Endodermal cell (in vitro differentiated cells): Measurements from ENCODE around the gene CREG1. TPM values are rescaled to one million over a fixed set of nuclear protein-coding genes. Genes with fewer than 3 reads are reported as not detected.

ENCODE experiments used
- DNase-seq: peaks from one replicate; pipeline ENCODE4 v3.0.0-alpha.2; 2017
- H3K27ac ChIP-seq: 2 replicates; pipeline ENCODE4 v1.5.1; 2013; ENCODE audit warnings: mild to moderate bottlenecking, low read depth, low read length, moderate library complexity
- H3K27me3 ChIP-seq: 2 replicates; pipeline ENCODE4 v1.6.1; 2013; ENCODE audit warnings: mild to moderate bottlenecking, low read length, moderate library complexity; ENCODE audit not compliant: insufficient read depth, control insufficient read depth, poor library complexity, severe bottlenecking
- H3K36me3 ChIP-seq: 2 replicates; pipeline ENCODE4 v1.7.0; 2013; ENCODE audit warnings: mild to moderate bottlenecking, low read length, moderate library complexity; ENCODE audit not compliant: control insufficient read depth, insufficient read depth
- H3K4me1 ChIP-seq: one replicate; pipeline ENCODE4 v1.7.0; 2013; ENCODE audit warnings: low read length; ENCODE audit not compliant: control insufficient read depth, insufficient read depth
- H3K4me3 ChIP-seq: 2 replicates; pipeline ENCODE4 v1.5.1; 2013; ENCODE audit warnings: mild to moderate bottlenecking, low read length, moderate library complexity
- H3K9ac ChIP-seq: 2 replicates; pipeline ENCODE4 v1.6.1; 2013; ENCODE audit warnings: mild to moderate bottlenecking, low read length, moderate library complexity; ENCODE audit not compliant: poor library complexity, severe bottlenecking; ENCODE audit errors: extremely low read depth
- H3K9me3 ChIP-seq: 2 replicates; pipeline ENCODE4 v1.6.1; 2013; ENCODE audit warnings: mild to moderate bottlenecking, low read length, moderate library complexity; ENCODE audit not compliant: control insufficient read depth
- H3K27ac Mint-ChIP-seq: 2 replicates; pipeline ENCODE4 v1.8.0; 2020; ENCODE audit warnings: mixed read lengths
- H3K27me3 Mint-ChIP-seq: 2 replicates; pipeline ENCODE4 v1.8.0; 2021; ENCODE audit warnings: mild to moderate bottlenecking, mixed read lengths; ENCODE audit not compliant: insufficient read depth
- H3K36me3 Mint-ChIP-seq: 2 replicates; pipeline ENCODE4 v1.8.0; 2020; ENCODE audit warnings: low read depth, mixed read lengths
- H3K4me1 Mint-ChIP-seq: 2 replicates; pipeline ENCODE4 v1.8.0; 2020; ENCODE audit warnings: mixed read lengths
- H3K4me3 Mint-ChIP-seq: 2 replicates; pipeline ENCODE4 v1.8.0; 2020; ENCODE audit warnings: mild to moderate bottlenecking, moderate library complexity, mixed read lengths
- H3K9me3 Mint-ChIP-seq: 2 replicates; pipeline ENCODE4 v1.8.0; 2020; ENCODE audit warnings: mild to moderate bottlenecking, mixed read lengths
- WGBS, 2 experiments: methylation state at CpG; one replicate each; pipeline versions ENCODE4 v1.1.5 to v1.1.7; 2013; ENCODE audit warnings: missing lambda C conversion rate in 2 of 2, mixed read lengths in 1 of 2; ENCODE audit not compliant: insufficient coverage in 1 of 2, insufficient read length in 1 of 2; 5-methylcytosine and 5-hydroxymethylcytosine counted together
- total RNA-seq, 2 donors: library from RNA; stranded (reverse); fragmentation: NEBNext Ultra II Directional in 1 of 2; extraction: Animal tissue kit (Norgen Biotek cat#: 25700) in 1 of 2; gene quantifications; 2 replicates in 1 of 2; 3 replicates in 1 of 2; pipeline ENCODE4 v1.2.1, GENCODE V29; 2021
- TF ChIP-seq, protein P1 (sequence below): fragments of 200-600 bp; sonication (generic); conservative IDR thresholded peaks from 2 replicates; pipeline ENCODE4 v1.5.0; 2021; ENCODE audit warnings: antibody characterized with exemption, mild to moderate bottlenecking

Gene CREG1
- total RNA-seq, 2 donors from 2014 or later, result 19.0 to 19.7 TPM

DNA sequence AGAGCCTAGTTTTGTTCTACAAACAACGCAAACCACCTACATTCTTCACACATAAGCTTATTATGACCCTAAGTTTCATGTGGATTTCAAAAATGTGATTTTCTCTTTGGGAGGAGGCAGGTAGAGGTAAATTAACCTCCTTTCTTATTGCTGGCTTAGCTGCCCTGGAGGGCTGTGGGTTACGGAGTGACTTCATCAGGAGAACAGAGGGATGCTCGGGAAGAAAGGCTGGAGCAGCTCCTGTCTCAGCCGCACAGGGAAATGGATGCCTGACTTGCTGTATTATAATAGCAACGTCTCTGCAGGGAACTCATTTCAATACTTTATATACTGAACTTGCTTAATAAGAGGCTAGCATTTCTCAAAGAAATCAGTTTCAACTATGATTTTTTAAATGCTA, 14.1 kb upstream of the CREG1 start:
- Mint-ChIP-seq H3K27me3 (peaks cover 4% of the 10 kb centered on the region), H3K4me1 (peaks cover 7% of the 10 kb centered on the region), H3K27ac (no peak overlapping the region), H3K4me3 (no peak overlapping the region), H3K9me3 (peaks cover 6% of the 10 kb centered on the region), H3K36me3 (no peaks in the 10 kb centered on the region)
- TF ChIP-seq, protein P1, sequence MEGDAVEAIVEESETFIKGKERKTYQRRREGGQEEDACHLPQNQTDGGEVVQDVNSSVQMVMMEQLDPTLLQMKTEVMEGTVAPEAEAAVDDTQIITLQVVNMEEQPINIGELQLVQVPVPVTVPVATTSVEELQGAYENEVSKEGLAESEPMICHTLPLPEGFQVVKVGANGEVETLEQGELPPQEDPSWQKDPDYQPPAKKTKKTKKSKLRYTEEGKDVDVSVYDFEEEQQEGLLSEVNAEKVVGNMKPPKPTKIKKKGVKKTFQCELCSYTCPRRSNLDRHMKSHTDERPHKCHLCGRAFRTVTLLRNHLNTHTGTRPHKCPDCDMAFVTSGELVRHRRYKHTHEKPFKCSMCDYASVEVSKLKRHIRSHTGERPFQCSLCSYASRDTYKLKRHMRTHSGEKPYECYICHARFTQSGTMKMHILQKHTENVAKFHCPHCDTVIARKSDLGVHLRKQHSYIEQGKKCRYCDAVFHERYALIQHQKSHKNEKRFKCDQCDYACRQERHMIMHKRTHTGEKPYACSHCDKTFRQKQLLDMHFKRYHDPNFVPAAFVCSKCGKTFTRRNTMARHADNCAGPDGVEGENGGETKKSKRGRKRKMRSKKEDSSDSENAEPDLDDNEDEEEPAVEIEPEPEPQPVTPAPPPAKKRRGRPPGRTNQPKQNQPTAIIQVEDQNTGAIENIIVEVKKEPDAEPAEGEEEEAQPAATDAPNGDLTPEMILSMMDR, result no peak
- Histone ChIP-seq H3K9me3 (no peaks in the 10 kb centered on the region), H3K4me3 (no peak overlapping the region), H3K9ac (no peak overlapping the region), H3K4me1 (no peaks in the 10 kb centered on the region), H3K36me3 (no peaks in the 10 kb centered on the region), H3K27ac (no peak overlapping the region), H3K27me3 (no peaks in the 10 kb centered on the region)
- WGBS, 2 experiments, result 74 to 88% methylated on average over 3 to 5 of the region's 5 CpGs
- no peak for DNase-seq

DNA sequence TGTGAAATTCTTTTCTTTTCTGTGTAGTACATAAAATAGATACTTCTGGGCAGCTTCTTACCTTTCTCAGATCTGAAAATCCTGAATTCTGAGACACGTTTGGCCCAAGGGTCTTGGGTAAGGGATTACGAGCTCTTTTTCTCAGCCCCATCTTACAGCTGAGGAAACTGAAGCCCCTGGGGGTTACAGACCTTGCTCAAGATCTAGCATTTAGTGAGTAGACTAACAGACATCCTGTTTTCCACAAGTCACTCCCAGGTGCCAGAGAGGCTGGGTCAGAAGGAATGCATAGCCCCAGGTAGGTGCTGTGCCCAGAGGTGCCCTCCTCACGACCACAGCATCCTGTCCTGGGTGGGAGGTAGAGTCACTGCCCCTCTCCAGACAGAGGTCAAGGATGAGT, 13.2 kb upstream of the CREG1 start:
- no peaks in the 10 kb centered on the region for H3K9me3 ChIP-seq
- H3K27me3 Mint-ChIP-seq, result peaks cover 4% of the 10 kb centered on the region
- TF ChIP-seq, protein P1, result no peak
- H3K4me1 ChIP-seq, result no peaks in the 10 kb centered on the region
- no peaks in the 10 kb centered on the region for H3K36me3 ChIP-seq
- 92 to 100% methylated on average over 1 to 3 of the region's 3 CpGs for WGBS, 2 experiments
- peaks cover 7% of the 10 kb centered on the region for H3K4me1 Mint-ChIP-seq
- no peaks in the 10 kb centered on the region for H3K36me3 Mint-ChIP-seq
- H3K4me3 ChIP-seq, result no peak overlapping the region
- peaks cover 4% of the 10 kb centered on the region for H3K9me3 Mint-ChIP-seq
- H3K27me3 ChIP-seq, result no peaks in the 10 kb centered on the region
- DNase-seq, result no peak
- peak overlapping the region; percentile 64 for H3K27ac Mint-ChIP-seq
- no peak overlapping the region for H3K4me3 Mint-ChIP-seq
- H3K27ac ChIP-seq, result no peak overlapping the region
- H3K9ac ChIP-seq, result no peak overlapping the region

DNA sequence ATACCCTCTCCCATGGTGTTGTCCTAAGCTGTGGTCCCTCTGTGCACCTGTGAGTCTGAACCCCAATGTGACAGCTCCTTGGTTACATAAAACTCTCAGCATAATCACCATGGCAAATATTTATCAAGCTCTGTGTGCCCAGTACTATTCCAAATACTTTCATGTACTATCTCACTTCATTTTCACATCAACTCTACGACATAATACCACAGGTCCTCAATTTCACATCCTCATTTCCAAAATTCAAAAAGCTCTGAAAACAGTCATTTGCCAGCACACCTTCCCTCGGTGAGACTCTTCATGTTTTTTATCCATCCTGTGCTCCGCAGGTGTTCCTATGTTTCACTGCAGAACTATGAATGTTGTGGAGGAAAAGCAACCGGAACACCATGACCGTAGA, 12.4 kb upstream of the CREG1 start:
- Histone ChIP-seq H3K27ac (no peak overlapping the region), H3K9ac (no peak overlapping the region), H3K9me3 (no peaks in the 10 kb centered on the region), H3K27me3 (no peaks in the 10 kb centered on the region), H3K36me3 (no peaks in the 10 kb centered on the region), H3K4me1 (no peaks in the 10 kb centered on the region), H3K4me3 (no peak overlapping the region)
- no peak overlapping the region for H3K27ac Mint-ChIP-seq
- H3K36me3 Mint-ChIP-seq, result no peaks in the 10 kb centered on the region
- no peak overlapping the region for H3K4me3 Mint-ChIP-seq
- peaks cover 4% of the 10 kb centered on the region for H3K27me3 Mint-ChIP-seq
- H3K4me1 Mint-ChIP-seq, result peaks cover 7% of the 10 kb centered on the region
- TF ChIP-seq, protein P1, result no peak
- 90 to 92% methylated on average over 5 of the region's 5 CpGs for WGBS, 2 experiments
- no peak for DNase-seq
- no peaks in the 10 kb centered on the region for H3K9me3 Mint-ChIP-seq
